PC-3 (cell line): ENCODE measurements around the gene AVPI1. TPM values are rescaled to one million over a fixed set of nuclear protein-coding genes. Genes with fewer than 3 reads are reported as not detected.
A peak's percentile ranks its signal among the peaks of the same experiment; 100 is the strongest.

Experiments
- ATAC-seq: fragments of 200-7000 bp; cut with Tn5 transposase; 2 replicates; pipeline ENCODE4 v1.9.1; 2020; ENCODE audit warnings: mild to moderate bottlenecking, moderate library complexity
- BruUV-seq: library from RNA; stranded (reverse); fragments of 400-500 nt; replicated peaks from 2 replicates; lab custom pipeline; 2021; lab: Mats Ljungman, UMichigan
- CTCF ChIA-PET: fragments of 300-600 bp; sonication (Branson Sonifier 250); formaldehyde crosslinking; loops from one replicate; lab custom pipeline; 2022; ENCODE audit warnings: antibody characterized with exemption; lab: Charles Lee
- POLR2A ChIA-PET: fragments of 300-600 bp; sonication (Branson Sonifier 250); formaldehyde crosslinking; loops from one replicate; lab custom pipeline; 2022; ENCODE audit warnings: antibody characterized with exemption; ENCODE audit not compliant: unreplicated experiment; lab: Charles Lee
- DNase-seq: peaks from one replicate; pipeline ENCODE4 v3.0.0-alpha.2; 2015
- H2AFZ ChIP-seq: fragments of 300-600 bp; sonication (generic); 2 replicates; pipeline ENCODE4 v1.6.0; 2016; ENCODE audit warnings: antibody characterized with exemption, low read length
- H3F3A ChIP-seq: fragments of 300-600 bp; sonication (generic); one replicate; pipeline ENCODE4 v1.6.0; 2017; ENCODE audit warnings: antibody characterized with exemption, low read length, control low read depth, mild to moderate bottlenecking; ENCODE audit not compliant: unreplicated experiment
- H3K27ac ChIP-seq: fragments of 300-600 bp; sonication (generic); 2 replicates; pipeline ENCODE4 v1.5.1; 2016; ENCODE audit warnings: mild to moderate bottlenecking, low read length
- H3K27me3 ChIP-seq: fragments of 300-600 bp; sonication (generic); 2 replicates; pipeline ENCODE4 v1.6.1; 2016; ENCODE audit warnings: low read length, mixed read lengths
- H3K36me3 ChIP-seq: fragments of 300-600 bp; sonication (generic); 2 replicates; pipeline ENCODE4 v1.6.1; 2016; ENCODE audit warnings: low read depth, mixed run types, low read length, mixed read lengths
- H3K4me1 ChIP-seq: fragments of 300-600 bp; sonication (generic); 2 replicates; pipeline ENCODE4 v1.5.1; 2016; ENCODE audit warnings: low read length; ENCODE audit not compliant: insufficient read depth
- H3K4me2 ChIP-seq: fragments of 300-600 bp; sonication (generic); 2 replicates; pipeline ENCODE4 v1.6.0; 2016; ENCODE audit warnings: low read length
- H3K4me3 ChIP-seq: fragments of 300-600 bp; sonication (generic); 2 replicates; pipeline ENCODE4 v1.5.1; 2016; ENCODE audit warnings: mild to moderate bottlenecking, low read length, mixed read lengths
- H3K79me2 ChIP-seq: fragments of 300-600 bp; sonication (generic); 2 replicates; pipeline ENCODE4 v1.6.1; 2017; ENCODE audit warnings: low read length, mixed read lengths
- H3K9ac ChIP-seq: fragments of 300-600 bp; sonication (generic); 2 replicates; pipeline ENCODE4 v1.6.0; 2016; ENCODE audit warnings: mild to moderate bottlenecking, low read length
- H3K9me2 ChIP-seq: fragments of 300-600 bp; sonication (generic); replicated peaks from 2 replicates; pipeline ENCODE4 v1.6.1; 2016; ENCODE audit warnings: mixed run types, low read length, mixed read lengths
- H3K9me3 ChIP-seq: fragments of 300-600 bp; sonication (generic); 2 replicates; pipeline ENCODE4 v1.6.1; 2016; ENCODE audit warnings: low read length, mixed read lengths
- H4K20me1 ChIP-seq: fragments of 300-600 bp; sonication (generic); 2 replicates; pipeline ENCODE4 v1.6.1; 2016; ENCODE audit warnings: low read length, mixed read lengths
- CTCF ChIP-seq: fragments of 300-600 bp; sonication (generic); conservative IDR thresholded peaks from 2 replicates; pipeline ENCODE4 v1.5.1; 2017; ENCODE audit warnings: antibody characterized with exemption, low read depth, mild to moderate bottlenecking, low read length
- EZH2 ChIP-seq: fragments of 300-600 bp; sonication (generic); IDR thresholded peaks from one replicate; pipeline ENCODE4 v1.6.1; 2017; ENCODE audit warnings: antibody characterized with exemption, mild to moderate bottlenecking, low read length; ENCODE audit not compliant: unreplicated experiment
- EZH2phosphoT487 ChIP-seq: fragments of 300-600 bp; sonication (generic); IDR thresholded peaks from 2 replicates; pipeline ENCODE4 v1.6.1; 2018; ENCODE audit warnings: mild to moderate bottlenecking, antibody characterized with exemption, low read length, borderline replicate concordance
- intact Hi-C: fragments of 100-400 bp; cut with micrococcal nuclease; formaldehyde crosslinking; loops from 2 replicates; pipeline ENCODE4 v1.9.0; 2023
- total RNA-seq: library from RNA; depleted of rRNA; stranded (reverse); fragments of >200 nt; gene quantifications from 2 replicates; pipeline ENCODE4 v1.2.3, GENCODE V29; 2014

The AVPI1 gene
- total RNA-seq, 1 experiment from 2014 or later, result 44.5 TPM

- no TSS peak for BruUV-seq
- H3K36me3 ChIP-seq, result no peaks in the 10 kb centered on the region
- H3F3A ChIP-seq, result no peaks in the 10 kb centered on the region
- H3K4me1 ChIP-seq, result peaks cover 48% of the 10 kb centered on the region
- POLR2A ChIA-PET, result interaction anchor here (0.6 kb wide), 1 partner anchor 115 kb away, joined by 4 read pairs; no protein-coding TSS in a partner anchor
- H3K27me3 ChIP-seq, result no peaks in the 10 kb centered on the region
- H3K79me2 ChIP-seq, result peaks cover 22% of the 10 kb centered on the region
- H3K4me2 ChIP-seq, result peak overlapping the region; percentile 45
- intact Hi-C loops, result loop anchor here (5.0 kb wide), 1 partner anchor 42 kb away; no protein-coding TSS in a partner anchor
- H3K9me3 ChIP-seq, result no peaks in the 10 kb centered on the region
- DNase-seq (peak; percentile 88), ATAC-seq (peak; percentile 14)
- H3K9me2 ChIP-seq, result no peaks in the 10 kb centered on the region
- H3K4me3 ChIP-seq, result no peak overlapping the region
- CTCF ChIA-PET, result no interaction called here
- H4K20me1 ChIP-seq, result peaks cover 17% of the 10 kb centered on the region
- peak overlapping the region; percentile 49; the same call in 1 of the 2 replicates for H2AFZ ChIP-seq
- H3K27ac ChIP-seq, result peak overlapping the region; percentile 73
- no peak for TF ChIP-seq EZH2phosphoT487
- peak overlapping the region; percentile 22; the same call in 1 of the 2 replicates for H3K9ac ChIP-seq
These were observed 2.5 kb upstream of the AVPI1 start for GRCh38 chr10:97689559-97690020.

DNA sequence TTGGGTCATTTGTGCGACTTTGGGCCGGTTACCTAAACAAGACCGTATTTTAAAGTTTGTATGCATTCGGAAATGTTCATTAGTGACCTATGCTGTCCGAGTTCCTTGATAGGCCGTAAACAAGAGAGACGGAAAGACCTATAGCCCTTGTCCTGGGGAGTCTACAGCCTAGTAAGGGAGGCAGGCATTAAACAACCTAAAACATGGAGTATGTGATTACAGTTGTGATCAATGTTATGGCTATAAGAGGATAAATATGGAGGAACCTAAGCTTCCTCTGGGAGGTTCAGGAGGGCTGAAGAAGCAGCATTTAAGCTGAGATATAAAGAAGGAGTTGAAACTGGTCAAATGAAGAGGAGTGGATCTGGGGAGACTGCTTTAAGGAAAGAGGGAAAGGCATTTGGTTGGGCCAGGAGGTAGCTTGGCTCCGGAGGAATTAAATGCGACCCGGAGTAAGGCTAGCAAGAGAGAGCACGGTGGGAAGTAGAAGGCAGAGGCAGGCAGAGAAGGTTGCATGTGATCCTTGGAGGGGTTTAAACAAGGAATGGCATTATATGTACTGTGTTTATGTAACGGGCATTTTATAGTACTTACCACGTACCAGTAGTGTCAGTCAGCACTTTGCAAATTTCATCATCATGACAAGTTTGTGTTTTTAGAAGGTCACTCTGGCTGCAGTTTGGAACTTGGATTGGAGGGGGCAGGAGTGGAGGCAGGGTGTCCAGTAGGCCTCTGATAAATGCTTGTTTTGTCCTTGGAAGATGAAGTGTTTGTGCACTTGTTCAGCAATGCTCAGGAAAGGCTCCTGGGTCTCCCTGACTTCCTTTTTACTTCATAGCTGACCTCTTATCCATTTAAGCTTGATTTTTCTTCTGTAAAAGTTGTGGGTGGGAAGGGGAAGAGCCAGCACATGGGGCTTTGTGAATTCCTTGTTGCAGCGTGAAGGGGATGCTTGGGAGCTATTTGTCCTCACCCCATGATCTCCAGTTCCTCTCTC is 1.0 kb upstream of the AVPI1 start:
- Histone ChIP-seq H3K4me2 (peak overlapping the region; percentile 75), H2AFZ (peak overlapping the region; percentile 56; the same call in 1 of the 2 replicates), H3K79me2 (peaks cover 36% of the 10 kb centered on the region), H4K20me1 (peaks cover 28% of the 10 kb centered on the region), H3K4me3 (no peak overlapping the region), H3K9me3 (no peaks in the 10 kb centered on the region), H3K36me3 (no peaks in the 10 kb centered on the region), H3K27me3 (no peaks in the 10 kb centered on the region), H3K9me2 (no peaks in the 10 kb centered on the region), H3K27ac (peak overlapping the region; percentile 69), H3K4me1 (peaks cover 59% of the 10 kb centered on the region), H3K9ac (peak overlapping the region; percentile 51), H3F3A (no peaks in the 10 kb centered on the region)
- ChIA-PET CTCF (interaction anchor here (0.7 to 1.4 kb wide), 3 partner anchors 10 to 39 kb away, joined by 3 to 9 read pairs (median 4); partner anchors contain the start of gene MARVELD1), POLR2A (interaction anchor here (0.6 to 1.3 kb wide), 4 partner anchors 47 to 429 kb away, joined by 3 to 6 read pairs (median 5); partner anchors contain the start of gene ZFYVE27)
- DNase-seq (peak; percentile 36), ATAC-seq (no peak)
- intact Hi-C loops, result loop anchor here (2.0 to 5.0 kb wide), 2 partner anchors 39 to 41 kb away; no protein-coding TSS in a partner anchor
- BruUV-seq, result TSS peak; percentile 53
- TF ChIP-seq EZH2 (no peak), EZH2phosphoT487 (no peak), CTCF (no peak)

DNA sequence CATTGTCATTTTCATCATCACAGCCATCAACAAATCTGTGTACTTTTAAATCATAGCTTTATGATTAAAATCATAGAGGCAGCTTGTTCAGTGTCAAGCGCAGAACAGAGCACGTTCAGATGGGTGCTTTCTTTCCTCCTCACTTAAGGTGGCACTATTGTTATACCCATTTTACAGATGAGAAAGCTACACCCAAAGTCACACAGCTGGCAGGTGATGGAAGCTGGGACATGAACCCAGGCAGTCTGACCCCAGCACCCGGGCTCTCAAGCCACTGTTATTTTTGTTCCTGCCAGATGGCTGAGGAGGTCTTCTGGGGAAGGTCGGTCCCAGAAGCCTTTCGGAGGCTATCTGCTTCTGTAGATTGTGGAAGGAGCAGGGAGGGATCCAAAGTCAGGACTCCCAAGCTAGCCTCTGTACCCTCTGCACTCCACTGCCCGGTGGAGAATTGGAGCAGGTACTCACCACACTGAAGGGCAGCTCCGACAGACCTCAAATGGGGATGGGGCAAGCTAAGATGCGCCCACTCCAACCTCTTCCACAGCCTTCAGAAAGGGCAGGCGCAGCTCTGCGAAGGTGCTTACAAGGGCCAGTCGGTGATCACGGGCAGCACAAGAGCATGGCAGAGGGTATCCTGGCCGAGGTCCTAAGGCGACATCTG is 610 bp downstream of the AVPI1 start:
- ATAC-seq, result peak; percentile 11; the same call in 1 of the 2 replicates
- BruUV-seq, result TSS peak; percentile 62
- no peaks in the 10 kb centered on the region for H3F3A ChIP-seq
- peaks cover 59% of the 10 kb centered on the region for H3K4me1 ChIP-seq
- CTCF ChIA-PET, result interaction anchor here (0.6 to 1.5 kb wide), 5 partner anchors 8 to 27 kb away, joined by 3 to 9 read pairs (median 6); partner anchors contain the start of gene MARVELD1
- H3K27me3 ChIP-seq, result no peaks in the 10 kb centered on the region
- H4K20me1 ChIP-seq, result peaks cover 28% of the 10 kb centered on the region
- H3K9ac ChIP-seq, result peak overlapping the region; percentile 86
- H3K9me3 ChIP-seq, result no peaks in the 10 kb centered on the region
- H3K9me2 ChIP-seq, result no peaks in the 10 kb centered on the region
- DNase-seq, result no peak
- peak overlapping the region; percentile 22; the same call in 1 of the 2 replicates for H2AFZ ChIP-seq
- no peaks in the 10 kb centered on the region for H3K36me3 ChIP-seq
- H3K27ac ChIP-seq, result peak overlapping the region; percentile 56
- H3K4me2 ChIP-seq, result peak overlapping the region; percentile 92
- H3K79me2 ChIP-seq, result peaks cover 46% of the 10 kb centered on the region
- POLR2A ChIA-PET, result interaction anchor here (0.6 to 1.3 kb wide), 3 partner anchors 41 to 90 kb away, joined by 6 to 36 read pairs (median 7); partner anchors contain the start of gene ZFYVE27
- no peak for TF ChIP-seq EZH2phosphoT487
- TF ChIP-seq CTCF, result no peak
- no peak for TF ChIP-seq EZH2
- peak overlapping the region; percentile 92 for H3K4me3 ChIP-seq
- intact Hi-C loops, result loop anchor here (2.0 to 5.0 kb wide), 2 partner anchors 39 to 40 kb away; no protein-coding TSS in a partner anchor
